Measurements from ENCODE around the gene HRH1.

HRH1 gene

GRCh38 chr3:11224010-11224409, 69.7 kb downstream of the HRH1 start:
- no peak overlapping the region for H3K27ac ChIP-seq
- TF ChIP-seq CTCF (IDR thresholded peaks at IDR 0.05; ENCODE audit: low read depth, low read length): no peak

GRCh38 chr3:11224870-11225229, 70.6 kb downstream of the HRH1 start:
- Histone ChIP-seq H3K36me3 (no peaks in the 10 kb centered on the region), H3K9me3 (ENCODE audit: severe bottlenecking) (no peaks in the 10 kb centered on the region), H3K4me3 (ENCODE audit: low read depth, low read length) (no peak overlapping the region), H3K27me3 (ENCODE audit: insufficient read depth, low read depth, severe bottlenecking) (no peaks in the 10 kb centered on the region), H3K27ac (no peak overlapping the region)
- no peak for TF ChIP-seq CTCF (IDR thresholded peaks at IDR 0.05; ENCODE audit: low read depth, low read length)
- DNase-seq: no peak

More at GRCh38 chr3:11224010-11224409, 69.7 kb downstream of the HRH1 start:
- Histone ChIP-seq H3K27me3 (ENCODE audit: insufficient read depth, low read depth, severe bottlenecking) (no peaks in the 10 kb centered on the region), H3K9me3 (ENCODE audit: severe bottlenecking) (no peaks in the 10 kb centered on the region), H3K36me3 (no peaks in the 10 kb centered on the region), H3K4me3 (ENCODE audit: low read depth, low read length) (no peak overlapping the region)
- DNase-seq: no peak

GRCh38 chr3:11226042-11226370, 71.7 kb downstream of the HRH1 start:
- no peaks in the 10 kb centered on the region for H3K9me3 ChIP-seq (ENCODE audit: severe bottlenecking)
- H3K27me3 ChIP-seq (ENCODE audit: insufficient read depth, low read depth, severe bottlenecking): no peaks in the 10 kb centered on the region
- no peak overlapping the region for H3K27ac ChIP-seq
- TF ChIP-seq CTCF (IDR thresholded peaks at IDR 0.05; ENCODE audit: low read depth, low read length): no peak
- no peaks in the 10 kb centered on the region for H3K36me3 ChIP-seq
- DNase-seq: no peak
- H3K4me3 ChIP-seq (ENCODE audit: low read depth, low read length): no peak overlapping the region

- H3K4me3 ChIP-seq (ENCODE audit: low read depth, low read length): no peak overlapping the region
Observed at GRCh38 chr3:11228041-11228440, 73.7 kb downstream of the HRH1 start.

GRCh38 chr3:11230125-11230524, 75.8 kb downstream of the HRH1 start:
- TF ChIP-seq CTCF (IDR thresholded peaks at IDR 0.05; ENCODE audit: low read depth, low read length): no peak
- Histone ChIP-seq H3K4me3 (ENCODE audit: low read depth, low read length) (no peak overlapping the region), H3K27me3 (ENCODE audit: insufficient read depth, low read depth, severe bottlenecking) (no peaks in the 10 kb centered on the region), H3K9me3 (ENCODE audit: severe bottlenecking) (no peaks in the 10 kb centered on the region), H3K36me3 (no peaks in the 10 kb centered on the region), H3K27ac (no peak overlapping the region)
- no peak for DNase-seq

More at GRCh38 chr3:11228041-11228440, 73.7 kb downstream of the HRH1 start:
- H3K27me3 ChIP-seq (ENCODE audit: insufficient read depth, low read depth, severe bottlenecking): no peaks in the 10 kb centered on the region
- H3K36me3 ChIP-seq: no peaks in the 10 kb centered on the region
- H3K9me3 ChIP-seq (ENCODE audit: severe bottlenecking): no peaks in the 10 kb centered on the region
- no peak for DNase-seq
- H3K27ac ChIP-seq: no peak overlapping the region
- TF ChIP-seq CTCF (IDR thresholded peaks at IDR 0.05; ENCODE audit: low read depth, low read length): no peak

- DNase-seq: no peak
- Histone ChIP-seq H3K4me3 (ENCODE audit: low read depth, low read length) (no peak overlapping the region), H3K9me3 (ENCODE audit: severe bottlenecking) (no peaks in the 10 kb centered on the region), H3K27ac (no peak overlapping the region), H3K36me3 (no peaks in the 10 kb centered on the region), H3K27me3 (ENCODE audit: insufficient read depth, low read depth, severe bottlenecking) (no peaks in the 10 kb centered on the region)
- TF ChIP-seq CTCF (IDR thresholded peaks at IDR 0.05; ENCODE audit: low read depth, low read length): no peak
Observed at GRCh38 chr3:11230832-11231231, 76.5 kb downstream of the HRH1 start.
